PFSK-1 (cell line): Measurements from ENCODE around the gene PCDHGA1.

Source experiments
- POLR2AphosphoS5 ChIP-seq: IDR thresholded peaks from 2 replicates; pipeline ENCODE4 v1.6.1; 2012; ENCODE audit warnings: low read depth, mild to moderate bottlenecking, control low read depth, low read length, moderate library complexity
- REST ChIP-seq, 2 experiments: IDR thresholded peaks; 2 replicates each; pipeline versions ENCODE4 v1.6.1 to v1.8.0; 2011 to 2012; ENCODE audit warnings: low read depth in 2 of 2, low read length in 2 of 2, control low read depth in 1 of 2, inconsistent platforms in 1 of 2, mild to moderate bottlenecking in 1 of 2, moderate library complexity in 1 of 2; ENCODE audit not compliant: insufficient read depth in 1 of 2
- SIN3A ChIP-seq: IDR thresholded peaks from 2 replicates; pipeline ENCODE4 v1.6.1; 2012; ENCODE audit warnings: mild to moderate bottlenecking, low read length, moderate library complexity, borderline replicate concordance; ENCODE audit not compliant: insufficient read depth
- TAF1 ChIP-seq: IDR thresholded peaks from 2 replicates; pipeline ENCODE4 v1.6.1; 2012; ENCODE audit warnings: low read length, control low read depth, borderline replicate concordance; ENCODE audit not compliant: insufficient read depth

GRCh38 chr5:141543053-141543452 lies 212.7 kb downstream of the PCDHGA1 start:
- TF ChIP-seq REST (IDR thresholded peaks at IDR 0.05; ENCODE audit: insufficient read depth in 1 of 2, low read depth in 2 of 2, low read length in 2 of 2) = no peak
- TF ChIP-seq SIN3A = no peak
- no peak for TF ChIP-seq TAF1
- TF ChIP-seq POLR2AphosphoS5 = no peak
